Fibroblast of the aortic adventitia (primary cell): ENCODE data around the gene NUCB2. TPM values are rescaled to one million over a fixed set of nuclear protein-coding genes. Genes with fewer than 3 reads are reported as not detected.
A peak's percentile ranks its signal among the peaks of the same experiment; 100 is the strongest.
"Not testable (repeated sequence)": the region's sequence is repeated elsewhere in the genome, so short reads cannot be mapped to it uniquely, and the experiment has no call there.

Experiments
- DNase-seq: peaks from one replicate; pipeline ENCODE4 v3.0.0-alpha.2; 2010; ENCODE audit warnings: low read depth
- H3K4me3 ChIP-seq: 2 replicates; pipeline ENCODE4 v1.5.1; 2011; ENCODE audit warnings: low read depth, mild to moderate bottlenecking, control low read depth, low read length, moderate library complexity
- total RNA-seq: library from RNA; depleted of rRNA; stranded (reverse); fragments of >200 nt; gene quantifications from 2 replicates; pipeline ENCODE4 v1.2.3, GENCODE V29; 2012; ENCODE audit warnings: low replicate concordance
- TF ChIP-seq, protein P1 (sequence below): IDR thresholded peaks from 2 replicates; pipeline ENCODE4 v1.5.1; 2011; ENCODE audit warnings: mild to moderate bottlenecking, low read length, control low read depth, inconsistent platforms; ENCODE audit not compliant: insufficient read depth

NUCB2 gene
- total RNA-seq, 1 donor = 149 TPM

DNA sequence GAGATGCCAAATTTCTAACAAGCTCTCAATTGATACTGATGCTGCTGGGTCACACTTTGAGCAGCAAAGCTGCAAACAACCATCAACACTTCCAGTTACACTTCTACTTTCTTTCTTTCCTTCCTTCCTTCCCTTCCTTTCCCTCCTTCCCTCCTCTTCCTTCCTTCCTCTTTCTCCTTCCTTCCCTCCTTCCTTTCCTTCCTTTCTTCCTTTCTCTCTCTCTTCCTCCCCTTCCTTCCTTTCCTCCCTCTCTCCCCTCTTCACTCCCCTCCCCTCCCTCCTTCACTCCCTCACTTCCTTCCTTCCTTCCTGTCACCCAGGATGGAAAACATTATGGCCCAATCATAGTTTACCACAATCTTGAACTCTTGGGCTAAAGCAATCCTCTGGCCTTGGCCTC is 35.8 kb upstream of the NUCB2 start:
- no peak for DNase-seq
- TF ChIP-seq, protein P1, sequence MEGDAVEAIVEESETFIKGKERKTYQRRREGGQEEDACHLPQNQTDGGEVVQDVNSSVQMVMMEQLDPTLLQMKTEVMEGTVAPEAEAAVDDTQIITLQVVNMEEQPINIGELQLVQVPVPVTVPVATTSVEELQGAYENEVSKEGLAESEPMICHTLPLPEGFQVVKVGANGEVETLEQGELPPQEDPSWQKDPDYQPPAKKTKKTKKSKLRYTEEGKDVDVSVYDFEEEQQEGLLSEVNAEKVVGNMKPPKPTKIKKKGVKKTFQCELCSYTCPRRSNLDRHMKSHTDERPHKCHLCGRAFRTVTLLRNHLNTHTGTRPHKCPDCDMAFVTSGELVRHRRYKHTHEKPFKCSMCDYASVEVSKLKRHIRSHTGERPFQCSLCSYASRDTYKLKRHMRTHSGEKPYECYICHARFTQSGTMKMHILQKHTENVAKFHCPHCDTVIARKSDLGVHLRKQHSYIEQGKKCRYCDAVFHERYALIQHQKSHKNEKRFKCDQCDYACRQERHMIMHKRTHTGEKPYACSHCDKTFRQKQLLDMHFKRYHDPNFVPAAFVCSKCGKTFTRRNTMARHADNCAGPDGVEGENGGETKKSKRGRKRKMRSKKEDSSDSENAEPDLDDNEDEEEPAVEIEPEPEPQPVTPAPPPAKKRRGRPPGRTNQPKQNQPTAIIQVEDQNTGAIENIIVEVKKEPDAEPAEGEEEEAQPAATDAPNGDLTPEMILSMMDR = no peak
- no peak overlapping the region for H3K4me3 ChIP-seq

DNA sequence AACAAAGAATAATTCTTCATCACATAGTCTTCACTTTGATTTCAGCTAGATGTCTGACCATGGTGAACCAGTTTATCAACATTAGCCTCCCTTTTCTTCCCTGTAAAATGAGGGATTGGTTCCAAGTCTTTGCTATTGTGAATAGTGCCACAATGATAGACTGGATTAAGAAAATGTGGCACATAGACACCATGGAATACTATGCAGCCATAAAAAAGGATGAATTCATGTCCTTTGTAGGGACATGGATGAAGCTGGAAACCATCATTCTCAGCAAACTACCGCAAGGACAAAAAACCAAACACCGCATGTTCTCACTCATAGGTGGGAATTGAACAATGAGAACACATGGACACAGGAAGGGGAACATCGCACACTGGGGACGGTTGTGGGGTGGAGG is 33.6 kb upstream of the NUCB2 start:
- H3K4me3 ChIP-seq, DNase-seq: not testable (repeated sequence)

DNA sequence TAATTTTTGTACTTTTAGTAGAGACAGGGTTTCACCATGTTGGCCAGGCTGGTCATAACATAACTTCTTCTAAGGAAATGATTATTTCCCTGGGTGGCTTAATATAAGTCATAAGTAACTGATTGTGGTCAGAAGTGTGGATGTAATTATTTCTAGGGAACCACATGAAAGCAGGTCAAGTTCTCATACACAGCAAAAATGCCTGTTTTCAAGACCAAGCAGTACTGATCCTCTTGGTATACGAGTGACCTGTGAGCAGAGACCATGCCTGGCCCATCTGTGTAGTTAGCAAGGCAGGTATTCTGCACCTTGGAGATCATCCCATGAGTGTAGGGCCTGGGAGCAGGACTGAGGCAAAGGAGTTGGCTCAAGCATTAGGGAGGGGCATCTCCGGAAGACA is 32.5 kb upstream of the NUCB2 start:
- TF ChIP-seq, protein P1 = no peak
- H3K4me3 ChIP-seq = no peak overlapping the region
- no peak for DNase-seq

DNA sequence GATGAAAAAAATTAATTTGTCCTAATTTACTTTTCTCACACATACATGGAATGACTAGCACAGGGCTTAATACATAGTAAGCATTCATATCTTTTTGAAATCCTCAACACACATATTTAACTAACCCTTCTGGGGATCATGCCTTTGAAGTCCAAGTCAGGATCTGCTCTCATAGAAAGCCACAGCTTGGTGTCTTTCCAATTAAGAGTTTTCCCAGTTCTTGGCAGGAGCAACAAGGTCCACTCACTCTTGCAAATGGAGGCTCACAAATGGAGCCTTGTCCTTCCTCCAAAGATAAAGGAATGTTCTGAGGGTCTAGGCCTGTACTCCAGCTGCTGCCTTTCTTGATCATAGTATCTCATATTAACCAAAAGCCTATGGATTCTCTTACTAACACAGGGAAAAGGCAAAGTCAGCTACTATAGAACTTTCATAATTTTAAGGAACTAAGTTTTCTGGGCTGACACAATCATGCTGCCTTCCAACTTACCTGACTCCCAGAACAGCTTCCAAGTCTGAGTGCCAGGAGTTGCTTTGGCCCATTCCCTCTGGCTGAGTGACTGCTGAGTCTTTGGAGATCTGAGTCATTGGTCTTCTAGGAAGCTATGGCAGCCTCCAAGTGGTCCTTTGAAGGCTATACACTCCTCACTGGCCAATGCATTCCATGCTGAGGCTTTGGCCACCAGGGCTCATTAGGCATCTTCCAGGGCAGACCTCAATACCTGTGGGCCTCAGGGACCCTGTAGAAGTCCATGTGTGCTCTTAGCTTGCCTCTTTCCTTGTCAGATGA is 25.8 kb upstream of the NUCB2 start:
- H3K4me3 ChIP-seq = no peak overlapping the region
- TF ChIP-seq, protein P1 = peak; percentile 27
- peak; percentile 71 for DNase-seq

DNA sequence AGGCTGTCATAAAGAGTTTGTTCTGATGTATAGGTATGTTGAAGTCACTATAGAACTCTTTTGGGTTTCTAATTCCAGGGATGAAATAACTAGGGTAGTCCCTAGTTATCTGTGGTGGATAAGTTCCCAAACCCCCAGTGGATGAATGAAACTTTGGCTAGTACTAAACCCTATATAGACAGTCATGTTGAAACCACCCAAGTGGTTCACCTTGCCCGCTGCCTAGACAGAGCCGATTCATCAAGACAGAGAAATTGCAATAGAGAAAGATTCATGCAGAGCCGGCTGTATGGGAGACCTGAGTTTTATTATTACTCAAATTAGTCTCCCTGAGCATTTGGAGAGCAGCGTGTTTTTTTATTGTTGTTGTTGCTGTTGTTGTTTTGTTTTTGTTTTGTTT is 23.8 kb upstream of the NUCB2 start:
- no peak for DNase-seq
- TF ChIP-seq, protein P1 = no peak
- H3K4me3 ChIP-seq = no peak overlapping the region

GRCh38 chr11:17256512-17256911 is 20.0 kb upstream of the NUCB2 start:
- DNase-seq = peak; percentile 98
- peak overlapping the region; percentile 31 for H3K4me3 ChIP-seq
- TF ChIP-seq, protein P1 = no peak

- TF ChIP-seq, protein P1 = no peak
- no peak overlapping the region for H3K4me3 ChIP-seq
- DNase-seq = peak; percentile 75
Observed at GRCh38 chr11:17257196-17257595, 19.3 kb upstream of the NUCB2 start.
